Measurements from ENCODE around the gene CYP21A2.
"Not testable (repeated sequence)": the region's sequence is repeated elsewhere in the genome, so short reads cannot be mapped to it uniquely, and the experiment has no call there.

The CYP21A2 gene

GRCh38 chr6:32012941-32013617, 25.1 kb upstream of the CYP21A2 start:
- not testable (repeated sequence) for H3K27me3 Mint-ChIP-seq, H3K4me3 Mint-ChIP-seq, ATAC-seq, H3K27ac Mint-ChIP-seq, H3K4me1 Mint-ChIP-seq, H3K9me3 Mint-ChIP-seq, H3K36me3 Mint-ChIP-seq

- not testable (repeated sequence) for H3K27ac Mint-ChIP-seq, H3K4me1 Mint-ChIP-seq, H3K9me3 Mint-ChIP-seq, H3K27me3 Mint-ChIP-seq, H3K36me3 Mint-ChIP-seq, ATAC-seq, H3K4me3 Mint-ChIP-seq
Measured at GRCh38 chr6:32013738-32014137, 24.5 kb upstream of the CYP21A2 start.

GRCh38 chr6:32014547-32014946, 23.7 kb upstream of the CYP21A2 start, which contains the start of gene C4B:
Gene C4B (plus strand): TSS chr6:32014795. CDS start chr6:32014846, 51 bp downstream.
- not testable (repeated sequence) for H3K9me3 Mint-ChIP-seq, H3K27ac Mint-ChIP-seq, H3K36me3 Mint-ChIP-seq, H3K4me1 Mint-ChIP-seq, H3K27me3 Mint-ChIP-seq, ATAC-seq, H3K4me3 Mint-ChIP-seq

GRCh38 chr6:32022100-32022499, 16.1 kb upstream of the CYP21A2 start:
- H3K27ac Mint-ChIP-seq, H3K4me1 Mint-ChIP-seq, H3K9me3 Mint-ChIP-seq, H3K36me3 Mint-ChIP-seq, H3K4me3 Mint-ChIP-seq, H3K27me3 Mint-ChIP-seq, ATAC-seq: not testable (repeated sequence)

GRCh38 chr6:32028631-32029030, 9.6 kb upstream of the CYP21A2 start:
- H3K9me3 Mint-ChIP-seq, ATAC-seq, H3K4me1 Mint-ChIP-seq, H3K36me3 Mint-ChIP-seq, H3K4me3 Mint-ChIP-seq, H3K27me3 Mint-ChIP-seq, H3K27ac Mint-ChIP-seq: not testable (repeated sequence)

- not testable (repeated sequence) for H3K36me3 Mint-ChIP-seq, H3K27ac Mint-ChIP-seq, H3K9me3 Mint-ChIP-seq, H3K4me3 Mint-ChIP-seq, H3K4me1 Mint-ChIP-seq, ATAC-seq, H3K27me3 Mint-ChIP-seq
Measured at GRCh38 chr6:32029553-32029952, 8.7 kb upstream of the CYP21A2 start.

- not testable (repeated sequence) for H3K27me3 Mint-ChIP-seq, H3K4me3 Mint-ChIP-seq, ATAC-seq, H3K9me3 Mint-ChIP-seq, H3K27ac Mint-ChIP-seq, H3K36me3 Mint-ChIP-seq, H3K4me1 Mint-ChIP-seq
Measured at GRCh38 chr6:32035283-32036013, 2.8 kb upstream of the CYP21A2 start.

GRCh38 chr6:32037136-32037535, 1.1 kb upstream of the CYP21A2 start:
- not testable (repeated sequence) for H3K27me3 Mint-ChIP-seq, H3K4me1 Mint-ChIP-seq, H3K27ac Mint-ChIP-seq, ATAC-seq, H3K36me3 Mint-ChIP-seq, H3K9me3 Mint-ChIP-seq, H3K4me3 Mint-ChIP-seq

GRCh38 chr6:32038878-32039277, 663 bp downstream of the CYP21A2 start:
- H3K27ac Mint-ChIP-seq, H3K27me3 Mint-ChIP-seq, ATAC-seq, H3K4me3 Mint-ChIP-seq, H3K9me3 Mint-ChIP-seq, H3K4me1 Mint-ChIP-seq, H3K36me3 Mint-ChIP-seq: not testable (repeated sequence)

- not testable (repeated sequence) for H3K27ac Mint-ChIP-seq, H3K9me3 Mint-ChIP-seq, ATAC-seq, H3K36me3 Mint-ChIP-seq, H3K4me3 Mint-ChIP-seq, H3K4me1 Mint-ChIP-seq, H3K27me3 Mint-ChIP-seq
Measured at GRCh38 chr6:32039321-32040274, 1.4 kb downstream of the CYP21A2 start.

- H3K27ac Mint-ChIP-seq, ATAC-seq, H3K4me3 Mint-ChIP-seq, H3K27me3 Mint-ChIP-seq, H3K36me3 Mint-ChIP-seq, H3K4me1 Mint-ChIP-seq, H3K9me3 Mint-ChIP-seq: not testable (repeated sequence)
Measured at GRCh38 chr6:32040299-32041049, 2.3 kb downstream of the CYP21A2 start.

GRCh38 chr6:32041050-32041321, 2.8 kb downstream of the CYP21A2 start:
- not testable (repeated sequence) for H3K9me3 Mint-ChIP-seq, H3K27me3 Mint-ChIP-seq

GRCh38 chr6:32041385-32041784, 3.2 kb downstream of the CYP21A2 start:
- H3K4me1 Mint-ChIP-seq, ATAC-seq, H3K9me3 Mint-ChIP-seq, H3K36me3 Mint-ChIP-seq, H3K27me3 Mint-ChIP-seq, H3K4me3 Mint-ChIP-seq, H3K27ac Mint-ChIP-seq: not testable (repeated sequence)

More at GRCh38 chr6:32041050-32041321, 2.8 kb downstream of the CYP21A2 start:
- not testable (repeated sequence) for H3K36me3 Mint-ChIP-seq, ATAC-seq, H3K27ac Mint-ChIP-seq, H3K4me1 Mint-ChIP-seq, H3K4me3 Mint-ChIP-seq

- H3K4me1 Mint-ChIP-seq, H3K27ac Mint-ChIP-seq, H3K9me3 Mint-ChIP-seq, H3K4me3 Mint-ChIP-seq, ATAC-seq, H3K36me3 Mint-ChIP-seq, H3K27me3 Mint-ChIP-seq: not testable (repeated sequence)
Measured at GRCh38 chr6:32042276-32042675, 4.1 kb downstream of the CYP21A2 start.

Data from stimulated activated memory B cell treated with anti-CD40 and anti-IgM and Interleukin-4, amounts not matched to agents 10 μg/mL and 1 μg/mL and 100 μg/mL, for 72 hours (primary cell).